ENCODE measurements around the gene TBC1D22A. TPM values are rescaled to one million over a fixed set of nuclear protein-coding genes. Genes with fewer than 3 reads are reported as not detected.

The TBC1D22A gene
- total RNA-seq, 2 donors from 2014 or later: 21.5 to 23.1 TPM

DNA sequence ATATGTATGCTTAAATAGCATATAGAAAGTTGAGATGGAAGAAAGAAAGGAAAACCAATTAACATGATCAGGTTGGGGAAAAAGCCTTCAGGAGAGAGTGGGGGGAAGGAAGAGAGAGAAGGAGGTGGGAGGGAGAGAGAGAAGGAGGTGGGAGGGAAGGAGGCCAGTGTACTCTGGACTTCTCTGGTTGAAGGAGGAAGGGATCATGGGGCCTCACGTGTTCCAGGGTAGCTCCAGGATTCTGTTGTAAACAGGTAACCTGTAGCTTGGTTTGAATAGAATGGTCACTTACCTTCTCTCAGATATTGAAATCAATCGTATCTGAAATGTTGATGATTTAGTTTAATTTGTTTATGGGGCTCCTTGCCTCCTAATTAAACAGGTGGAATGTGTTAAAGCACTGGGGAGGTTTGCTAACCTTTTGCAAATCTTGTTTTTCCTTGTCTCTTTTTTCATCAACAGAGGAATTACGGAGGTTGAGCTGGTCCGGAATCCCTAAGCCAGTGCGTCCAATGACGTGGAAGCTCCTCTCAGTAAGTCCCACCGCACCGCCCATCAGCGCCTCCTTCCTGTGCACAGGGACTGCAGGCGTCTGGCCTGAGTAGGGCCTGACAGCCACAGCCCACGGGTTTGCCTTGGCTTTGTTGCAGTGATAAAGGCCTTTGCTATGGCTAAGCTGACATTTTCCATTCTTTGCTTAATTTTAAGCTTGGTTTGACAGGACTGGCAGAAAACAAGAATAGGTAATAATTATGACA, 115.9 kb downstream of the TBC1D22A start:
- ATAC-seq (no peak), DNase-seq (no peak)
- intact Hi-C loops (cut with DNase I): no loop called here
- H3K9me3 ChIP-seq: no peaks in the 10 kb centered on the region
- H3K27me3 ChIP-seq: no peaks in the 10 kb centered on the region
- no peak overlapping the region for H3K4me3 ChIP-seq
- no peaks in the 10 kb centered on the region for H3K36me3 ChIP-seq (replicated peaks in 1 of 2; ENCODE audit: insufficient read depth in 1 of 2, low read depth in 2 of 2)
- no peak overlapping the region for H3K27ac ChIP-seq
- TF ChIP-seq CTCF (IDR thresholded peaks at IDR 0.05) (no peak), POLR2A (IDR thresholded peaks at IDR 0.05) (no peak)
- WGBS, 2 donors: 92 to 94% methylated on average over 11 of the region's 11 CpGs
- H3K4me1 ChIP-seq: no peaks in the 10 kb centered on the region

- no peak overlapping the region for H3K27ac ChIP-seq
- no peak for DNase-seq
- no peaks in the 10 kb centered on the region for H3K4me1 ChIP-seq
- WGBS, 2 donors: 85 to 89% methylated on average over 7 of the region's 7 CpGs
- H3K9me3 ChIP-seq: no peaks in the 10 kb centered on the region
- intact Hi-C loops (cut with DNase I): no loop called here
- no peak for ATAC-seq
- H3K4me3 ChIP-seq: no peak overlapping the region
- no peak for TF ChIP-seq CTCF (IDR thresholded peaks at IDR 0.05)
- TF ChIP-seq POLR2A (IDR thresholded peaks at IDR 0.05): no peak
- H3K27me3 ChIP-seq: no peaks in the 10 kb centered on the region
- no peaks in the 10 kb centered on the region for H3K36me3 ChIP-seq (replicated peaks in 1 of 2; ENCODE audit: insufficient read depth in 1 of 2, low read depth in 2 of 2)
These were observed 116.6 kb downstream of the TBC1D22A start for GRCh38 chr22:46879083-46879482.

- ATAC-seq (no peak), DNase-seq (no peak)
- intact Hi-C loops (cut with DNase I): no loop called here
- Histone ChIP-seq H3K9me3 (no peaks in the 10 kb centered on the region), H3K4me3 (no peak overlapping the region), H3K27ac (no peak overlapping the region), H3K4me1 (no peaks in the 10 kb centered on the region), H3K36me3 (replicated peaks in 1 of 2; ENCODE audit: insufficient read depth in 1 of 2, low read depth in 2 of 2) (no peaks in the 10 kb centered on the region), H3K27me3 (no peaks in the 10 kb centered on the region)
- WGBS, 2 donors: 90 to 94% methylated on average over 11 of the region's 11 CpGs
- TF ChIP-seq POLR2A (IDR thresholded peaks at IDR 0.05) (no peak), CTCF (IDR thresholded peaks at IDR 0.05) (no peak)
These were observed 119.1 kb downstream of the TBC1D22A start for GRCh38 chr22:46881373-46882118.

DNA sequence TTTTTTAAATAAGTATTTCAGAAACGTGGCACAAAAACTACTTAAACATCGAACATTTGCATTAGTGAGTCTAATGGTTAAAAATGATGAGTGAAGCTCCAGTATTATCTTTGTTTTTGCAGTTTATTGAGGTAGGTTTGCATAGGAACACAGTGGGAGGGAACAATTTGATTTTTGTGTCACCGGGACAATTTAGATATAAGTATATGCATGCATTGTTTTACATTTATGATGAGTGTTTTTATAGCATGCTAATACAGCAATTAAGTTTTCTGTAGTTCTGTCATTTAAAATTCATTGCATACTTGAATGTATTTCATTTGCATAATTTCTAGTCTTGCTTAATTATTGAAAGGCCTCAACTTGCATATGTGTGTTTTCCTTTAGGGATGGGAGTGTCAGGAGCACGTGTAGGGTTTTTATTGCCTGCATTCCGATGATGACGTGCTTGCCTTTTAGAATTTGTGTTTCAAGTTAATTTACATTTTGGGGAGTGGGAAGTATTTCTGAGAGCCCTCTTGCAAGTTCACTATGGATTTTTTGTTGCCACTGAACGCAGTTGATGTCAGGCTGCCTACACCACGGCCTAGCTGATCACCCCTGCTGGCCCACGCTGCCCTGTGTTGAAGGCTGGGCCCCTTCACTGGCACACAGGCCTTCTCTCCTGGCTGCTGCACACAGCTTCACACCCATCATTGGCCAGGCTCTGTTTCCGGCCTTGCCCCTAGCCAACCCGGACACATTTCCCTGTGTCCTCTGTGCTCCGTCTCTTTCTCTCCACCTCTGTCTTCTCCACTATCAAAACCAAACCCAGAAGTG, 120.9 kb downstream of the TBC1D22A start:
- intact Hi-C loops (cut with DNase I): no loop called here
- Histone ChIP-seq H3K9me3 (no peaks in the 10 kb centered on the region), H3K27ac (no peak overlapping the region), H3K27me3 (no peaks in the 10 kb centered on the region), H3K4me3 (no peak overlapping the region), H3K36me3 (replicated peaks in 1 of 2; ENCODE audit: insufficient read depth in 1 of 2, low read depth in 2 of 2) (no peaks in the 10 kb centered on the region), H3K4me1 (no peaks in the 10 kb centered on the region)
- no peak for ATAC-seq
- no peak for DNase-seq
- TF ChIP-seq CTCF (IDR thresholded peaks at IDR 0.05): no peak
- WGBS, 2 donors: 77 to 87% methylated on average over 12 of the region's 12 CpGs
